HG03521 (cell line): ENCODE results near the gene SPOP.
"Not testable (repeated sequence)": the region's sequence is repeated elsewhere in the genome, so short reads cannot be mapped to it uniquely, and the experiment has no call there.

Experiments
- ATAC-seq: cut with Tn5 transposase; IDR thresholded peaks from one replicate; pipeline ENCODE4 v1.9.1; 2021; ENCODE audit warnings: mild to moderate bottlenecking, moderate library complexity; ENCODE audit not compliant: unreplicated experiment

Gene SPOP

GRCh38 chr17:49677933-49678847 lies at the start of gene SPOP:
Gene SPOP (minus strand): TSS chr17:49678097. CDS start chr17:49622810, 55,287 bp downstream.
- peak; percentile 89 for ATAC-seq

GRCh38 chr17:49727380-49727779 lies 49.5 kb upstream of the SPOP start:
- no peak for ATAC-seq

- ATAC-seq = no peak
Observed at GRCh38 chr17:49725452-49726130, 47.7 kb upstream of the SPOP start.

GRCh38 chr17:49724552-49724951 lies 46.7 kb upstream of the SPOP start:
- ATAC-seq = not testable (repeated sequence)

GRCh38 chr17:49723423-49723822 lies 45.5 kb upstream of the SPOP start:
- no peak for ATAC-seq

- no peak for ATAC-seq
Observed at GRCh38 chr17:49722066-49722465, 44.2 kb upstream of the SPOP start.

- no peak for ATAC-seq
Observed at GRCh38 chr17:49717371-49717861, 39.5 kb upstream of the SPOP start.

- no peak for ATAC-seq
Observed at GRCh38 chr17:49716668-49717364, 38.9 kb upstream of the SPOP start.

GRCh38 chr17:49715717-49716279 lies 37.9 kb upstream of the SPOP start:
- ATAC-seq = no peak

GRCh38 chr17:49715216-49715615 lies 37.3 kb upstream of the SPOP start:
- ATAC-seq = no peak

GRCh38 chr17:49708515-49709183 lies 30.8 kb upstream of the SPOP start:
- ATAC-seq = no peak

GRCh38 chr17:49707608-49708514 lies 30.0 kb upstream of the SPOP start, which contains the start of gene SLC35B1:
Gene SLC35B1 (minus strand): TSS chr17:49707964. CDS start chr17:49707833, 131 bp downstream.
- ATAC-seq = peak; percentile 92

GRCh38 chr17:49707246-49707607 lies 29.3 kb upstream of the SPOP start:
- no peak for ATAC-seq

- ATAC-seq = no peak
Observed at GRCh38 chr17:49705254-49705653, 27.4 kb upstream of the SPOP start.

- ATAC-seq = no peak
Observed at GRCh38 chr17:49703557-49704277, 25.8 kb upstream of the SPOP start.

- ATAC-seq = no peak
Observed at GRCh38 chr17:49700960-49701359, 23.1 kb upstream of the SPOP start.

- ATAC-seq = no peak
Observed at GRCh38 chr17:49699966-49700575, 22.2 kb upstream of the SPOP start.

GRCh38 chr17:49698005-49698404 lies 20.1 kb upstream of the SPOP start:
- no peak for ATAC-seq
